Measurements from ENCODE around the gene HMCN1. TPM values are rescaled to one million over a fixed set of nuclear protein-coding genes. Genes with fewer than 3 reads are reported as not detected.

HMCN1 gene
- total RNA-seq, 1 experiment from 2014 or later, result 0.12 TPM

GRCh38 chr1:185745165-185745564 lies 11.0 kb downstream of the HMCN1 start:
- no peak overlapping the region for H3K4me3 Mint-ChIP-seq (ENCODE audit: unreplicated experiment)
- no peak for TF ChIP-seq CTCF (IDR thresholded peaks at IDR 0.05; ENCODE audit: unreplicated experiment)
- no peak for DNase-seq (ENCODE audit: unreplicated experiment)
- intact Hi-C loops (cut with micrococcal nuclease), result no loop called here
- CTCF ChIA-PET, result interaction anchor here (1.9 kb wide), 1 partner anchor 11 kb away, joined by 5 read pairs; the partner anchor contains the start of gene HMCN1
- peaks cover 12% of the 10 kb centered on the region for H3K4me1 Mint-ChIP-seq (ENCODE audit: insufficient read depth, unreplicated experiment)
- H3K9me3 Mint-ChIP-seq (ENCODE audit: unreplicated experiment), result peaks cover 11% of the 10 kb centered on the region
- no peak overlapping the region for H3K27ac Mint-ChIP-seq (ENCODE audit: low read depth, unreplicated experiment)
- H3K27me3 Mint-ChIP-seq (ENCODE audit: insufficient read depth, unreplicated experiment), result no peaks in the 10 kb centered on the region
- POLR2A ChIA-PET, result no interaction called here
- BruUV-seq (replicated peaks), result no TSS peak
- no peaks in the 10 kb centered on the region for H3K36me3 Mint-ChIP-seq (ENCODE audit: insufficient read depth, unreplicated experiment)

- Mint-ChIP-seq H3K27ac (ENCODE audit: low read depth, unreplicated experiment) (no peak overlapping the region), H3K4me1 (ENCODE audit: insufficient read depth, unreplicated experiment) (no peaks in the 10 kb centered on the region), H3K36me3 (ENCODE audit: insufficient read depth, unreplicated experiment) (no peaks in the 10 kb centered on the region), H3K4me3 (ENCODE audit: unreplicated experiment) (no peak overlapping the region), H3K9me3 (ENCODE audit: unreplicated experiment) (no peaks in the 10 kb centered on the region), H3K27me3 (ENCODE audit: insufficient read depth, unreplicated experiment) (peaks cover 14% of the 10 kb centered on the region)
- intact Hi-C loops (cut with micrococcal nuclease), result no loop called here
- POLR2A ChIA-PET, result no interaction called here
- CTCF ChIA-PET, result no interaction called here
- no peak for TF ChIP-seq CTCF (IDR thresholded peaks at IDR 0.05; ENCODE audit: unreplicated experiment)
- no peak for DNase-seq (ENCODE audit: unreplicated experiment)
- BruUV-seq (replicated peaks), result no TSS peak
These were observed 24.9 kb downstream of the HMCN1 start for GRCh38 chr1:185759061-185759460.

- BruUV-seq (replicated peaks), result no TSS peak
- POLR2A ChIA-PET, result interaction anchor here (1.5 kb wide), 1 partner anchor 10 kb away, joined by 4 read pairs; no protein-coding TSS in a partner anchor
- Mint-ChIP-seq H3K36me3 (ENCODE audit: insufficient read depth, unreplicated experiment) (no peaks in the 10 kb centered on the region), H3K27ac (ENCODE audit: low read depth, unreplicated experiment) (no peak overlapping the region), H3K27me3 (ENCODE audit: insufficient read depth, unreplicated experiment) (peaks cover 14% of the 10 kb centered on the region), H3K4me1 (ENCODE audit: insufficient read depth, unreplicated experiment) (no peaks in the 10 kb centered on the region), H3K9me3 (ENCODE audit: unreplicated experiment) (no peaks in the 10 kb centered on the region), H3K4me3 (ENCODE audit: unreplicated experiment) (no peak overlapping the region)
- CTCF ChIA-PET, result no interaction called here
- intact Hi-C loops (cut with micrococcal nuclease), result no loop called here
- no peak for TF ChIP-seq CTCF (IDR thresholded peaks at IDR 0.05; ENCODE audit: unreplicated experiment)
- no peak for DNase-seq (ENCODE audit: unreplicated experiment)
These were observed 27.6 kb downstream of the HMCN1 start for GRCh38 chr1:185761841-185762240.

- no peak for TF ChIP-seq CTCF (IDR thresholded peaks at IDR 0.05; ENCODE audit: unreplicated experiment)
- H3K4me1 Mint-ChIP-seq (ENCODE audit: insufficient read depth, unreplicated experiment), result no peaks in the 10 kb centered on the region
- H3K9me3 Mint-ChIP-seq (ENCODE audit: unreplicated experiment), result no peaks in the 10 kb centered on the region
- no peak overlapping the region for H3K4me3 Mint-ChIP-seq (ENCODE audit: unreplicated experiment)
- DNase-seq (ENCODE audit: unreplicated experiment), result no peak
- intact Hi-C loops (cut with micrococcal nuclease), result no loop called here
- H3K27ac Mint-ChIP-seq (ENCODE audit: low read depth, unreplicated experiment), result no peak overlapping the region
- CTCF ChIA-PET, result interaction anchor here (0.8 kb wide), 1 partner anchor 22 kb away, joined by 3 read pairs; no protein-coding TSS in a partner anchor
- peaks cover 7% of the 10 kb centered on the region for H3K27me3 Mint-ChIP-seq (ENCODE audit: insufficient read depth, unreplicated experiment)
- no peaks in the 10 kb centered on the region for H3K36me3 Mint-ChIP-seq (ENCODE audit: insufficient read depth, unreplicated experiment)
- BruUV-seq (replicated peaks), result no TSS peak
- POLR2A ChIA-PET, result no interaction called here
These were observed 33.4 kb downstream of the HMCN1 start for GRCh38 chr1:185767508-185768120.
